Activated CD8-positive, alpha-beta memory T cell treated with anti-CD3 and anti-CD28 coated beads, Interleukin-2, amount 50 U/mL, for 24 hours (primary cell): ENCODE measurements around the gene WDR33.

Experiments
- DNase-seq: peaks from one replicate; pipeline ENCODE4 v3.0.0-alpha.2; 2020; ENCODE audit errors: extremely low read depth

WDR33 gene

GRCh38 chr2:127655209-127656073 is 155.5 kb downstream of the WDR33 start:
- DNase-seq, result no peak

- DNase-seq, result no peak
Measured at GRCh38 chr2:127654838-127655175, 156.2 kb downstream of the WDR33 start.

- DNase-seq, result no peak
Measured at GRCh38 chr2:127654084-127654837, 156.7 kb downstream of the WDR33 start.

DNA sequence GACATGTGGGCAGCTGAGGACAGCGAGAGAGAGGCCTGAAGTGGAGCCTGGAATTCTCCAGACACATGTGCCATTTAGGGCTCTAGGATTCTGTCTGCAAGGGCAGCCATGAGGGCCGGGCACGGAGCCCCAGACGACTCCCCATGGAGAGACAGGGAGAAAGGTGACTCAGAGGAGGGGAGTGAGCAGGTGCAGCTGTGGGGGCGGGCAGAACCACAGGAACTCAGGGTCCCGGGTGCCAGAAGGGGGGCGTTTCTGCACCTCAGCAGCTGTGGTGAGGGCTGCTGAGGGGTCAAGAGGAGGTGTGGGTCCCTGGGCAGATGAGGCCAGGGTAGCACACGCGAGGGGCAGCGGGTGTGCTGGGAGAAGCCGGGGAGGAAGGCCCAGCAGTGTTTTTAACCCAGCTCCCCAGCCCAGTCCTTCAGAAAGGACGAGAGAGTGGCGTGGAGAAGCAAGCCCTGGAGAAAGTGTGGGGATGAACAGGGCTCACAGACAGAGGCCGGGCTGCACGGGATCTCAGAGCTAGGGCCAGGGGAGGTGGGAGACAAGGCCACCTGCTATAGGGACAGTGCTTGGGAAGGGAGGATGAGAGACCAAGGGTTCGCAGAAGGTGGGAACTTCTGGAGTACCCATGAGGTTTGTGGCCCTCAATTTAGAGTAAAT is 157.4 kb downstream of the WDR33 start:
- DNase-seq, result no peak

DNA sequence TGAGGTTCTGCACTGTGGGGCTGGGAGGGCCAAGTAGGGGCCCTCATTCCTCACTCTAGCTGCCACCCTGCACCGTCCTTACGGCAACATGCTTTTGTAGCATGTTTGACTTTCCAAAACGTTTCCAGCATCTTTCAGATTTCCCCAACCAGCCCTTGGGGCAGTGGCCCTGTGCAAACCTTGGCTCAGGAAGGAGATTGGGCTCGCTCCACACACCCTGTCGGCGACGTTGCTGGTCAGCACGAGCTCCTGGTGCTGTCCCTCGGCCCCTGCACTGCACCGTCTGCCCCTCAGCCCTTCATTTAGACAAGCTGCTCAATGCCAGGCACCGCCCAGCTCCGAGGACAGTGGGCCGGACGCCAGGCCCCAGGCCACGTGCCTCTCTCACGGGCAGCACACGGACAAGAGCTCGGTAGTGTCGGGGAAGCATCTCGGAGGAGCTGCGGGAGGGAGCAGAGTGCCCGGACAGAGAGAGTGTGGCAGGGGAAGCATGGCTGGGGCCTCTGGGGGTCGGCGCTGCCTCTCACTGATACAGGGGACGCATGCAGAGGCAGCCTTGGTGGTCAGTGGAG is 158.1 kb downstream of the WDR33 start:
- no peak for DNase-seq

DNA sequence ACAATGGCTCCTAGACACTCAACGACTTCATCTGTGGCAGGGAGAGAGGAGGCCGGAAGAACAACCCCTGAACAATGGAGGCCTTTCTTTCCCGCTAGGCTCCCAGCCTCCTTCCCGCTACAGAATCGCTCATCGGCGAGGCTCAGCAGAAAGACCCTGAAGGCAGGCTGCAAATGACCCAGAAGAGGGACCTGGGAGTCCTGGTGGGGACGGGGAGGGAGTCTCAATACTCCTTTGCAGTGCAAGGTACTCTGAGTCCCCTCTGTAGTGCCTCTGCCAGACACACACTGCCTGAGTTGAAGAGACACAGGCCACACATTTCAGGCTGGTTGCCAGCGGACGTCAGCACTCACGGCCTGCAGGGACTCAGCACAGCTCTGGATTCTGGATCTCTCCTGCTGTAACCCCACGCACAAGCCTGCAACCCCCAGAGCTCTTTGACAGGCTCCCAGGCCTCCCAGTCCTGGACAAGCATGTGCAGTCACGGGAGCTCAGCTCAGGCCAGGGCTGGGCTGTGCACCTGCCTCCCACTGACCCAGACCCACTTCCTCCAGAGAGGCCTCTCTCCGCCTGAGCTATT is 158.9 kb downstream of the WDR33 start:
- no peak for DNase-seq

- DNase-seq, result no peak
Measured at GRCh38 chr2:127651381-127651809, 159.6 kb downstream of the WDR33 start.
